Measurements from ENCODE around the gene DHCR24. TPM values are rescaled to one million over a fixed set of nuclear protein-coding genes. Genes with fewer than 3 reads are reported as not detected.
"Not testable (repeated sequence)": the region's sequence is repeated elsewhere in the genome, so short reads cannot be mapped to it uniquely, and the experiment has no call there.

DHCR24 gene
- total RNA-seq, 4 donors from 2014 or later = 64.9 to 181 (median 125) TPM

DNA sequence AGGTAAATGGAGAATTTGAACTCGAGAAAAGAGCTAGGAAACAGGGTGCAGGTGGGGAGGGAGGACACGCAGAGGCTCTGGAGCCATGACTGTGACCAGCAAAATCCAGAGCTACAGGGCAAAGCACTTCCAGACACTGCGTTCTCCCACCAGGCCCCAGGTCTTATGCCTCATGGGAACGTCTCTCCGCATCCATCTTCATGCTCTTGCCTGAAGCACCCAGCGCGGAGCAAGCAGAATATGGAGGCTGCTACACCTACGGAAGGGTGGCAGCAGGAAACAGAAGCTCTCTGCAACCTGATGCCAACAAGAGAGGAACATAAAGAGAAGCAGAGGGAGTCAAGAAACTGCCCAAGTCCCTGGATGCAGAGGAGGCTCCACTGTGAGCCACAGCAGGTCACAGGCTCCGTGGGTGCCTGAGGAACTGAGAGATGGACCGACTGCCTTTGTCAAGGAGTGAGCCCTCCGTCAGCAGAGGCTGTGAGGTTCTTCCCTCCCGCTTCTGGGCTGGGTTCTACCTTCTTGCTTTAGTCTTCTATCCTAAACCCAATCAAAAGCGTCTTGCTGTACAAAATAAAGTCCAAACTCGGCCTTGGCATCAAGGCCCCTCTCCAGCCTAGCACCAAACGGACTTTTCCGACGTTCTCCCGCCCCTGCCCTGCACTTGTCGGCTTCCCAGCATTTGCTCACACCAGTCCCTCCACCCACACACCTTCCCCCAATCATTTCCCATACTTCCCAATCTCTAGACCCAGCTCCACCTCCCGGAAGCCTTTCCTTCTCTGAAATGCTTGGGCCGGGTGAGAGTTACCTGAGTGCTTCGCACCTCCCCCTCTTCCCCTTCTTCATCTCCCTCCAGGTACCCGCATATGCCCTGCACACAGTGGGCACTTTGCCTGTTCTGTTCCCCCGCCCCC lies 930 bp downstream of the DHCR24 start:
- TF ChIP-seq, protein P1, sequence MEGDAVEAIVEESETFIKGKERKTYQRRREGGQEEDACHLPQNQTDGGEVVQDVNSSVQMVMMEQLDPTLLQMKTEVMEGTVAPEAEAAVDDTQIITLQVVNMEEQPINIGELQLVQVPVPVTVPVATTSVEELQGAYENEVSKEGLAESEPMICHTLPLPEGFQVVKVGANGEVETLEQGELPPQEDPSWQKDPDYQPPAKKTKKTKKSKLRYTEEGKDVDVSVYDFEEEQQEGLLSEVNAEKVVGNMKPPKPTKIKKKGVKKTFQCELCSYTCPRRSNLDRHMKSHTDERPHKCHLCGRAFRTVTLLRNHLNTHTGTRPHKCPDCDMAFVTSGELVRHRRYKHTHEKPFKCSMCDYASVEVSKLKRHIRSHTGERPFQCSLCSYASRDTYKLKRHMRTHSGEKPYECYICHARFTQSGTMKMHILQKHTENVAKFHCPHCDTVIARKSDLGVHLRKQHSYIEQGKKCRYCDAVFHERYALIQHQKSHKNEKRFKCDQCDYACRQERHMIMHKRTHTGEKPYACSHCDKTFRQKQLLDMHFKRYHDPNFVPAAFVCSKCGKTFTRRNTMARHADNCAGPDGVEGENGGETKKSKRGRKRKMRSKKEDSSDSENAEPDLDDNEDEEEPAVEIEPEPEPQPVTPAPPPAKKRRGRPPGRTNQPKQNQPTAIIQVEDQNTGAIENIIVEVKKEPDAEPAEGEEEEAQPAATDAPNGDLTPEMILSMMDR (IDR thresholded peaks at IDR 0.05) = no peak
- ATAC-seq (ENCODE audit: low FRiP score) (peak; percentile 65), DNase-seq (ENCODE audit: low spot score) (no peak)

DNA sequence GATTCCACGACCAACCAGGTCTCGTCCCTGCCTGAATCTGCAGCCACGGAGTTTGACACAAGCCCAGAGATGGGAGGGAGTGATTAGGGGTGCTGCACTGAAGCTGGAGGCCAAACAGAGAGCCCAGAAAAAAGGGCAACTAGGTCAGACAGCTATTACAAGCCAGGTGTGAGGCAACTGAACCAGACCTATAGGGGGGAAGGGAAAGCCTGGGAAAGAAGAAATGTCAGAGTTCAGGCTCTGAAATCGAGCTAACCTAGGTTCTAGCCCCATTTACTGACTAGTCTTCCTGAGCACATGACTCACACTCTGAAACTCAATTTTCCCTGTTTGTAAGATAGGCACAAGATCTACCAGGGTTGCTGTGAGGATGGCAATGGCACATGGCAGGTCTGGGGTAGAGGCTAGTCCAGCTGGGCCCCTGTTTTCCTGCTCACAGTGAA lies 1.7 kb downstream of the DHCR24 start:
- ATAC-seq (ENCODE audit: low FRiP score) = no peak
- no peak for DNase-seq (ENCODE audit: low spot score)
- TF ChIP-seq, protein P1 (IDR thresholded peaks at IDR 0.05) = no peak

DNA sequence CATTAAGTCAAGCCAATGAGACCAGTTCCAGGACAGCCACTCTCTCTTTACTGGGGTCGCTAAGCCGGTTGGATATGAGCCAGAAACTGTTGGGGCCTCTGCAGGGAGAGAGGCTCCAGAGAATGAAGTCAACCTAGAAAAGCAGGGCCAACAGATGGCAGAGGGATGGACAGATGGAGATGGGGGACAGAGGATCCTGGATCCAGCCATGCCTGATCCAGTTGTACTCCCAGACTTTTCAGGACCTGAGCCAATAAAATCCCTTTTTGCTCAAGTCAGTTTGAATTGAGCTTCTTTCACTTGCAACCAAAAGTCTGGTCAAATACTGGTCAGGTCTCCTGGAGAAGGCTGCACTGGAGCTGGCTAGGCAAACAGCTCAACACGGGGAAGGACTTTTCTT lies 2.2 kb downstream of the DHCR24 start:
- TF ChIP-seq, protein P1 (IDR thresholded peaks at IDR 0.05) = no peak
- ATAC-seq (ENCODE audit: low FRiP score) = no peak
- no peak for DNase-seq (ENCODE audit: low spot score)

DNA sequence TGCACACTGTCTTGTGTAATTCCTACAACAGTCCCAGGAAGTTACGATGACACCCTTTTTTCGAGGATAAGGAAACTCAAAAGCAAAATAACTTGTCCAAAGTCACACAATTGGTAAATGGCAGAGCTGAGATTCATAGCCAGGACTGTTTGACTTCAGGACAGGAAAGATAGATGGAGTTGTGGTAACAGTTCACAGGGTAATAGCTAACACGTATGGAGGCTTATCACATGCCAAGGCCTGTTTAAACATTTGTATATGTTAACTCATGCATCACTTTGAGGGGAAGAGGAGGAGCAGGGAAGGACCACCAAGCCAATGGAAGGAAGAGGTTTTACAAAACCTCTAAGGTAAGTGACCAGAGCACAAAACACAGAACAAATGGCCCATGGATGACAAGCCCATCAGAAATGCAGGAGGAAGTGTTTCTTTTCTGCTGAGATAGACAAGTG lies 2.8 kb downstream of the DHCR24 start:
- no peak for ATAC-seq (ENCODE audit: low FRiP score)
- no peak for DNase-seq (ENCODE audit: low spot score)
- TF ChIP-seq, protein P1 (IDR thresholded peaks at IDR 0.05) = no peak

DNA sequence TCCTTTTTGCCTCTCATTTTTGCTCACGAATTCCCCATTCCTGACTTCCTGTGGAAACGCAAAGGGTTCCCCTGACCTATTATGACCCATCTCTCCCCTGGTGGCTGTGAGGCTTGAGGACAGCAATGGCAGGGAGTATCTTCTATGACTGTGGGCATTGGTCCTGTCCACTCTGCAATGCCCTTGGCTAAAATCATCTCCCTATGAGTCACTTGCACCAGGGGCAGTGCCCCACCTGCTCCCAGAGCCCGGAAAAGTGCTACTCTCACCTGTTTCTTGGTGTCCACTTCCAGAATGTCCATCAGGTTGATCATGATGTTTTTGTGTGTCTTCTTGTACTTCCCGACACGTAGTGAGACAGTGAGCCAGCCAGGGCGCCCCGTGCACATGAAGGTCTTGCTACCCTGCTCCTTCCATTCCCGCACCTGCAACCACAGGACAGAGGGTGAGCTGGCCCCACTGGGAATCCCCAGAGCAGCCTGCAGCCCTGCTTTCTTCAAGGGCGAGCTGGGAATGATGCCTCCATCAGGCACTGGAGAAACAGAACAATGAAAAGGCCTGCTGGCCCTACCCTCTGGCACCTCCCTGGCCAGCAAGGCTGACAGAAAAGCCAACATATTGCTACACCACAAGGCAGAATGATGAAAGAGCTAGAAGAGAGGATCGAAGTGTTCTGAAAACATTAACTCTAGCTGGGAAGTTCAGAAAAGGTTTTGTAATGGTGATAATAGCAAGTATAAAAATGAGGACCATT lies 3.5 kb downstream of the DHCR24 start:
- ATAC-seq (ENCODE audit: low FRiP score) = peak; percentile 1
- DNase-seq (ENCODE audit: low spot score) = no peak
- TF ChIP-seq, protein P1 (IDR thresholded peaks at IDR 0.05) = no peak

DNA sequence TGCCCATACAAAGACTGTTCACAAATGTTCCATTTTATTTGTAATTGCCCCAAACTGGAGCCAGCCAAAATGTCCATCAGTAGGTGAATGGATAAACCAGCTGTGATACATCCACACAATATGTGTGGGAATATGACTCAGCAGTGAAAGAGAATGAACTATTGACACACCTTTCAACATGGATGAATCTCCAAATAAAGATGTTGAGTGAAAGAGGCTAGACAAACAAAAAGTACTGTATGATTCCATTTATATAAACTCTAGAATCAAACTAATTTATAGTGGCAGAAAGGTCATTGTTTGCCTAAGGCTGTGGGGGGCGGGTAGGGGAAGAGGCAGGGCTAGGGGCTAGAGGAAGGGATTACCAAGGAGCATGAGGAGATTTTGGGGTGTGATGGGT lies 4.5 kb downstream of the DHCR24 start:
- ATAC-seq (ENCODE audit: low FRiP score) = no peak
- TF ChIP-seq, protein P1 (IDR thresholded peaks at IDR 0.05) = no peak
- no peak for DNase-seq (ENCODE audit: low spot score)

DNA sequence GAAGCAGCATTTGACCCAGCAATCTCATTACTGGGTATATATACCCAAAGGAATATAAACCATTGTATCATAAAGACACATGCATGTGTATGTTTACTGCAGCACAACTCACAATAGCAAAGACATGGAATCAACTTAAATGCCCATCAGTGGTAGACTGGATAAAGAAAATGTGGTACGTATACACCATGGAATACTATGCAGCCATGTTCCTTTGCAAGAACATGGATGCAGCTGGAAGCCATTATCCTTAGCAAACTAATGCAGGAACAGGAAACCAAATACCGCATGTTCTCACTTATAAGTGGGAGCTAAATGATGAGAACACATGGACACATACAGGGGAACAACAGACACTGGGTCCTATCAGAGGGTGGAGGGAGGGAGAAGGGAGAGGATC lies 5.4 kb downstream of the DHCR24 start:
- ATAC-seq (ENCODE audit: low FRiP score); DNase-seq (ENCODE audit: low spot score): not testable (repeated sequence)

Measured in omental fat pad (tissue), 4 donors.